ENCODE measurements around the gene BUD13.

GRCh38 chr11:116819049-116819448, 46.3 kb upstream of the BUD13 start:
- TF ChIP-seq RAD21 (IDR thresholded peaks at IDR 0.05; ENCODE audit: low read length), result no peak
- no peak for TF ChIP-seq MXI1 (IDR thresholded peaks at IDR 0.05; ENCODE audit: borderline replicate concordance, low read depth, low read length)
- no peak for TF ChIP-seq CTCF (conservative IDR thresholded peaks at IDR 0.05; ENCODE audit: low read depth, low read length)
- TF ChIP-seq USF2 (IDR thresholded peaks at IDR 0.05; ENCODE audit: low read depth, low read length), result no peak
- TF ChIP-seq ELK1 (IDR thresholded peaks at IDR 0.05; ENCODE audit: borderline replicate concordance, low read depth, low read length), result no peak
- TF ChIP-seq POLR2A (IDR thresholded peaks at IDR 0.05; ENCODE audit: low read depth, low read length), result no peak
- no peak for TF ChIP-seq FOS (IDR thresholded peaks at IDR 0.05; ENCODE audit: low read depth, low read length)
- no peak for TF ChIP-seq CEBPB (IDR thresholded peaks at IDR 0.05; ENCODE audit: low read depth, low read length)

Data from IMR-90 (cell line).